ENCODE data around the gene C7orf57. TPM values are rescaled to one million over a fixed set of nuclear protein-coding genes. Genes with fewer than 3 reads are reported as not detected.
"Not testable (repeated sequence)": the region's sequence is repeated elsewhere in the genome, so short reads cannot be mapped to it uniquely, and the experiment has no call there.

C7orf57 gene
- total RNA-seq (under 1 TPM in 1 of 10 donors, not detected in 9; 0.24 TPM), polyA plus RNA-seq (not detected)
- long read RNA-seq, donor 1: 0 reads
- long read RNA-seq, donor 2: 0 reads
- long read RNA-seq, donor 3: 0 reads

- intact Hi-C loops (cut with DNase I): loop anchor here in 6 of 10 donors (1.0 to 10.0 kb wide), 7 partner anchors 52 to 75 kb away; partner anchors contain the start of gene UPP1 (in 3 of the 6)
- WGBS, 2 donors: 0 to 1% methylated on average over 62 of the region's 62 CpGs
- peak; percentile 98 to 100 (median 100) for ATAC-seq
Observed at GRCh38 chr7:48035301-48035966, at the start of gene C7orf57. Gene C7orf57 (plus strand): TSS chr7:48035543. CDS start chr7:48036309, 766 bp downstream.

GRCh38 chr7:47988496-47989386 is 46.6 kb upstream of the C7orf57 start:
- peak in 3 of 9 donors; percentile 5 to 27 (median 12) for TF ChIP-seq CTCF (IDR thresholded peaks at IDR 0.05)
- no peaks in the 10 kb centered on the region for H3K27me3 ChIP-seq
- H3K9me3 ChIP-seq: no peaks in the 10 kb centered on the region
- intact Hi-C loops (cut with DNase I): no loop called here
- ATAC-seq: no peak
- H3K36me3 ChIP-seq: no peaks in the 10 kb centered on the region
- no peak overlapping the region for H3K4me3 ChIP-seq
- DNase-seq: no peak
- no peak overlapping the region for H3K27ac ChIP-seq
- H3K4me1 ChIP-seq: peaks cover 0 to 13% (median 5%) of the 10 kb centered on the region in 9 donors
- 85 to 88% methylated on average over 8 of the region's 8 CpGs for WGBS, 2 donors

More at GRCh38 chr7:48035301-48035966, at the start of gene C7orf57:
- peaks cover 0 to 68% (median 18%) of the 10 kb centered on the region in 7 donors for H3K27me3 ChIP-seq
- peak in 6 of 9 donors; percentile 22 to 61 (median 48) for TF ChIP-seq CTCF (IDR thresholded peaks at IDR 0.05)
- no peak within 1 kb of the TSS for H3K27ac ChIP-seq
- no peaks in the 10 kb centered on the region for H3K36me3 ChIP-seq
- H3K9me3 ChIP-seq: no peaks in the 10 kb centered on the region
- DNase-seq: peak; percentile 92 to 93
- peaks cover 3 to 17% (median 13%) of the 10 kb centered on the region in 9 donors for H3K4me1 ChIP-seq
- peak within 1 kb of the TSS; percentile 41 to 84 (median 62) for H3K4me3 ChIP-seq

- ATAC-seq, H3K4me3 ChIP-seq, H3K27ac ChIP-seq, H3K9me3 ChIP-seq, H3K27me3 ChIP-seq, H3K36me3 ChIP-seq, DNase-seq: not testable (repeated sequence)
- H3K4me1 ChIP-seq: peaks cover 0 to 13% (median 5%) of the 10 kb centered on the region in 9 donors
- 70 to 78% methylated on average over 10 of the region's 10 CpGs for WGBS, 2 donors
- intact Hi-C loops (cut with DNase I): loop anchor here in 3 of 10 donors (2.0 to 5.0 kb wide), 3 partner anchors 97 to 122 kb away; partner anchors contain the start of gene UPP1 (in 2 of the 3)
Observed at GRCh38 chr7:47989607-47990400, 45.5 kb upstream of the C7orf57 start.

- intact Hi-C loops (cut with DNase I): loop anchor here in 3 of 10 donors (2.0 to 5.0 kb wide), 3 partner anchors 97 to 122 kb away; partner anchors contain the start of gene UPP1 (in 2 of the 3)
- WGBS, 2 donors: 96 to 98% methylated on average over 5 of the region's 5 CpGs
Observed at GRCh38 chr7:47990592-47990991, 44.8 kb upstream of the C7orf57 start.

More at GRCh38 chr7:47990592-47990991, 44.8 kb upstream of the C7orf57 start:
- TF ChIP-seq CTCF (IDR thresholded peaks at IDR 0.05): no peak
- Histone ChIP-seq H3K27ac (no peak overlapping the region), H3K9me3 (no peaks in the 10 kb centered on the region), H3K27me3 (no peaks in the 10 kb centered on the region), H3K4me1 (peaks cover 0 to 13% (median 5%) of the 10 kb centered on the region in 9 donors), H3K36me3 (no peaks in the 10 kb centered on the region), H3K4me3 (no peak overlapping the region)
- DNase-seq: no peak
- ATAC-seq: no peak

Data from heart right ventricle (tissue), 16 donors.